Liver (tissue), 10 donors: ENCODE results near the gene LINS1. TPM values are rescaled to one million over a fixed set of nuclear protein-coding genes. Genes with fewer than 3 reads are reported as not detected.

ENCODE experiments used
- DNase-seq: peaks from one replicate; pipeline ENCODE4 v3.0.0-alpha.2; 2017; ENCODE audit warnings: low spot score
- H3K27ac ChIP-seq, 2 donors: one replicate each; pipeline ENCODE4 v1.7.0; 2013; ENCODE audit warnings: inconsistent platforms in 2 of 2, low read length in 2 of 2, control low read depth in 1 of 2, low read depth in 1 of 2, mild to moderate bottlenecking in 1 of 2
- H3K27me3 ChIP-seq, 4 donors: one replicate each; pipeline versions ENCODE4 v1.6.1 to v1.7.0; 2013; ENCODE audit warnings: low read length in 3 of 4, inconsistent platforms in 1 of 4, mild to moderate bottlenecking in 1 of 4, moderate library complexity in 1 of 4; ENCODE audit not compliant: control insufficient read depth in 4 of 4, insufficient read depth in 4 of 4
- H3K36me3 ChIP-seq, 4 donors: one replicate each; pipeline versions ENCODE4 v1.6.1 to v1.7.0; 2013; ENCODE audit warnings: low read length in 3 of 4, mild to moderate bottlenecking in 3 of 4, low read depth in 1 of 4, moderate library complexity in 1 of 4; ENCODE audit not compliant: control insufficient read depth in 4 of 4, insufficient read depth in 3 of 4
- H3K4me1 ChIP-seq, 4 donors: one replicate each; pipeline versions ENCODE4 v1.6.1 to v1.7.0; 2013; ENCODE audit warnings: low read length in 3 of 4, mild to moderate bottlenecking in 3 of 4, moderate library complexity in 1 of 4; ENCODE audit not compliant: control insufficient read depth in 4 of 4, insufficient read depth in 4 of 4
- H3K4me3 ChIP-seq, 3 donors: one replicate each; pipeline versions ENCODE4 v1.6.1 to v1.7.0; 2013; ENCODE audit warnings: low read length in 3 of 3, control low read depth in 1 of 3, low read depth in 1 of 3, mild to moderate bottlenecking in 1 of 3
- H3K9ac ChIP-seq, 2 donors: one replicate each; pipeline ENCODE4 v1.7.0; 2013; ENCODE audit warnings: low read length in 2 of 2, mild to moderate bottlenecking in 2 of 2, moderate library complexity in 2 of 2, control low read depth in 1 of 2, low read depth in 1 of 2
- H3K9me3 ChIP-seq, 4 donors: one replicate each; pipeline versions ENCODE4 v1.6.1 to v1.7.0; 2013; ENCODE audit warnings: low read length in 3 of 4; ENCODE audit not compliant: control insufficient read depth in 4 of 4
- EGR1 ChIP-seq, 2 donors: IDR thresholded peaks; 2 replicates each; pipeline ENCODE4 v1.6.1; 2016 to 2018; ENCODE audit warnings: antibody characterized with exemption in 2 of 2, low read depth in 2 of 2
- GABPA ChIP-seq, 2 donors: IDR thresholded peaks in 1 of 2; conservative IDR thresholded peaks in 1 of 2; 2 replicates each; pipeline ENCODE4 v1.6.1; 2016; ENCODE audit warnings: antibody characterized with exemption in 2 of 2, mild to moderate bottlenecking in 1 of 2, moderate library complexity in 1 of 2
- HNF4A ChIP-seq, 2 donors: conservative IDR thresholded peaks; 2 replicates each; pipeline ENCODE4 v1.6.1; 2016; ENCODE audit warnings: antibody characterized with exemption in 2 of 2, mild to moderate bottlenecking in 2 of 2
- HNF4G ChIP-seq: IDR thresholded peaks from 2 replicates; pipeline ENCODE4 v1.6.1; 2016; ENCODE audit warnings: antibody characterized with exemption
- JUND ChIP-seq, 2 donors: IDR thresholded peaks; 2 replicates each; pipeline ENCODE4 v1.6.1; 2016; ENCODE audit warnings: antibody characterized with exemption in 2 of 2
- NR2F2 ChIP-seq: IDR thresholded peaks from 2 replicates; pipeline ENCODE4 v1.6.1; 2016; ENCODE audit warnings: antibody characterized with exemption
- TAF1 ChIP-seq: conservative IDR thresholded peaks from 2 replicates; pipeline ENCODE4 v1.6.1; 2016; ENCODE audit warnings: antibody characterized with exemption, mild to moderate bottlenecking
- YY1 ChIP-seq: IDR thresholded peaks from 2 replicates; pipeline ENCODE4 v1.6.1; 2016; ENCODE audit warnings: antibody characterized with exemption, mild to moderate bottlenecking
- WGBS: extraction: QIAGEN DNeasy Blood & Tissue Kit; methylation state at CpG from one replicate; pipeline ENCODE4 v1.1.7; 2013; 5-methylcytosine and 5-hydroxymethylcytosine counted together
- polyA plus RNA-seq, 2 donors: library from polyadenylated mRNA; stranded (reverse) in 1 of 2; unstranded in 1 of 2; fragments of 200-250 nt in 1 of 2; fragments of >200 nt in 1 of 2; fragmentation: Nextera tagmentation in 1 of 2; extraction: Ambion mirVana in 1 of 2; gene quantifications; one replicate each; pipeline versions ENCODE4 v1.2.1 to v1.2.3, GENCODE V29; 2013 to 2015
- small RNA-seq: library from RNA; depleted of rRNA; stranded (forward); fragments of <200 nt; gene quantifications from one replicate; pipeline ENCODE3, GENCODE V24; 2014
- total RNA-seq, 2 donors: library from RNA; depleted of rRNA; stranded (reverse); fragments of >200 nt; gene quantifications; one replicate each; pipeline ENCODE4 v1.2.3, GENCODE V29; 2014
- TF ChIP-seq, protein P1 (sequence below): fragments of 150-350 bp; IDR thresholded peaks from 2 replicates; pipeline ENCODE4 v1.5.1; 2017; ENCODE audit warnings: improper control_type of control experiment, low read depth, low read length; ENCODE audit not compliant: missing input control
- TF ChIP-seq, protein P2 (sequence below): IDR thresholded peaks from 2 replicates; pipeline ENCODE4 v1.6.1; 2016; ENCODE audit warnings: antibody characterized with exemption
- TF ChIP-seq, protein P3 (sequence below): IDR thresholded peaks from 2 replicates; pipeline ENCODE4 v1.6.1; 2016; ENCODE audit warnings: antibody characterized with exemption
- TF ChIP-seq, protein P4 (sequence below): IDR thresholded peaks from 2 replicates; pipeline ENCODE4 v1.6.1; 2016; ENCODE audit warnings: antibody characterized with exemption
- TF ChIP-seq, protein P5 (sequence below): IDR thresholded peaks from 2 replicates; pipeline ENCODE4 v1.6.1; 2016; ENCODE audit warnings: antibody characterized with exemption, mild to moderate bottlenecking
- donor health status: healthy.
- donor health status: healthy.
- donor health status: healthy.
- donor health status: healthy.
- donor health status: healthy.

LINS1 gene
- total and polyA plus RNA-seq, 4 donors, result 2.9 to 9.1 (median 6.3) TPM

DNA sequence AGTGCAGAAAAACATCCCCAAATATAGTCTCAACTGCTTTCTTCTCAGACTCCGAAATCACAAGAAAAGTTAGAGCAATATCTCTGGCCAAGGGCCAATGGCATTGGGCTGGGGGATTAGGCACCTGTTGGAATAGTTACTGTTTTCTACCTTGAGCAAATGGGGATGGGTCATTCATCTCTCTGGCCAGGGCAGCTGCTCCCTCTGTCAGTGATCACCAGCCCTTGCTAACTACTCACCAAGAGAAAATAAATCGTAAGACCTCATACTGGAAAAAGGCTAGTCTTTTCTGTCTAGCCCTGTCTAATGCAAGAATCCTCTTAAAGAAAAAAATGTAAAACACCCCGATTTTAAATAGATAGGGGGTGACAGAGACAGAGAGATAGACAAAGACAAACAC lies 84.1 kb downstream of the LINS1 start:
- Histone ChIP-seq H3K9me3 (no peaks in the 10 kb centered on the region), H3K27me3 (no peaks in the 10 kb centered on the region), H3K4me1 (peaks cover 10 to 20% (median 14%) of the 10 kb centered on the region in 4 donors), H3K36me3 (no peaks in the 10 kb centered on the region), H3K27ac (peak overlapping the region in 1 of 2 donors; percentile 90), H3K9ac (no peak overlapping the region), H3K4me3 (no peak overlapping the region)
- no peak for DNase-seq
- TF ChIP-seq HNF4G, result no peak
- TF ChIP-seq JUND (IDR thresholded peaks at IDR 0.05), result no peak
- TF ChIP-seq, protein P1, sequence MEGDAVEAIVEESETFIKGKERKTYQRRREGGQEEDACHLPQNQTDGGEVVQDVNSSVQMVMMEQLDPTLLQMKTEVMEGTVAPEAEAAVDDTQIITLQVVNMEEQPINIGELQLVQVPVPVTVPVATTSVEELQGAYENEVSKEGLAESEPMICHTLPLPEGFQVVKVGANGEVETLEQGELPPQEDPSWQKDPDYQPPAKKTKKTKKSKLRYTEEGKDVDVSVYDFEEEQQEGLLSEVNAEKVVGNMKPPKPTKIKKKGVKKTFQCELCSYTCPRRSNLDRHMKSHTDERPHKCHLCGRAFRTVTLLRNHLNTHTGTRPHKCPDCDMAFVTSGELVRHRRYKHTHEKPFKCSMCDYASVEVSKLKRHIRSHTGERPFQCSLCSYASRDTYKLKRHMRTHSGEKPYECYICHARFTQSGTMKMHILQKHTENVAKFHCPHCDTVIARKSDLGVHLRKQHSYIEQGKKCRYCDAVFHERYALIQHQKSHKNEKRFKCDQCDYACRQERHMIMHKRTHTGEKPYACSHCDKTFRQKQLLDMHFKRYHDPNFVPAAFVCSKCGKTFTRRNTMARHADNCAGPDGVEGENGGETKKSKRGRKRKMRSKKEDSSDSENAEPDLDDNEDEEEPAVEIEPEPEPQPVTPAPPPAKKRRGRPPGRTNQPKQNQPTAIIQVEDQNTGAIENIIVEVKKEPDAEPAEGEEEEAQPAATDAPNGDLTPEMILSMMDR, result no peak
- TF ChIP-seq, protein P2, sequence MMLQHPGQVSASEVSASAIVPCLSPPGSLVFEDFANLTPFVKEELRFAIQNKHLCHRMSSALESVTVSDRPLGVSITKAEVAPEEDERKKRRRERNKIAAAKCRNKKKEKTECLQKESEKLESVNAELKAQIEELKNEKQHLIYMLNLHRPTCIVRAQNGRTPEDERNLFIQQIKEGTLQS, result no peak
- TF ChIP-seq, protein P3, sequence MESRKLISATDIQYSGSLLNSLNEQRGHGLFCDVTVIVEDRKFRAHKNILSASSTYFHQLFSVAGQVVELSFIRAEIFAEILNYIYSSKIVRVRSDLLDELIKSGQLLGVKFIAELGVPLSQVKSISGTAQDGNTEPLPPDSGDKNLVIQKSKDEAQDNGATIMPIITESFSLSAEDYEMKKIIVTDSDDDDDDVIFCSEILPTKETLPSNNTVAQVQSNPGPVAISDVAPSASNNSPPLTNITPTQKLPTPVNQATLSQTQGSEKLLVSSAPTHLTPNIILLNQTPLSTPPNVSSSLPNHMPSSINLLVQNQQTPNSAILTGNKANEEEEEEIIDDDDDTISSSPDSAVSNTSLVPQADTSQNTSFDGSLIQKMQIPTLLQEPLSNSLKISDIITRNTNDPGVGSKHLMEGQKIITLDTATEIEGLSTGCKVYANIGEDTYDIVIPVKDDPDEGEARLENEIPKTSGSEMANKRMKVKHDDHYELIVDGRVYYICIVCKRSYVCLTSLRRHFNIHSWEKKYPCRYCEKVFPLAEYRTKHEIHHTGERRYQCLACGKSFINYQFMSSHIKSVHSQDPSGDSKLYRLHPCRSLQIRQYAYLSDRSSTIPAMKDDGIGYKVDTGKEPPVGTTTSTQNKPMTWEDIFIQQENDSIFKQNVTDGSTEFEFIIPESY, result no peak
- TF ChIP-seq, protein P4, sequence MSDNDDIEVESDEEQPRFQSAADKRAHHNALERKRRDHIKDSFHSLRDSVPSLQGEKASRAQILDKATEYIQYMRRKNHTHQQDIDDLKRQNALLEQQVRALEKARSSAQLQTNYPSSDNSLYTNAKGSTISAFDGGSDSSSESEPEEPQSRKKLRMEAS, result no peak
- no peak for TF ChIP-seq HNF4A (conservative IDR thresholded peaks at IDR 0.05)
- no peak for TF ChIP-seq YY1
- TF ChIP-seq TAF1, result no peak
- TF ChIP-seq, protein P5, sequence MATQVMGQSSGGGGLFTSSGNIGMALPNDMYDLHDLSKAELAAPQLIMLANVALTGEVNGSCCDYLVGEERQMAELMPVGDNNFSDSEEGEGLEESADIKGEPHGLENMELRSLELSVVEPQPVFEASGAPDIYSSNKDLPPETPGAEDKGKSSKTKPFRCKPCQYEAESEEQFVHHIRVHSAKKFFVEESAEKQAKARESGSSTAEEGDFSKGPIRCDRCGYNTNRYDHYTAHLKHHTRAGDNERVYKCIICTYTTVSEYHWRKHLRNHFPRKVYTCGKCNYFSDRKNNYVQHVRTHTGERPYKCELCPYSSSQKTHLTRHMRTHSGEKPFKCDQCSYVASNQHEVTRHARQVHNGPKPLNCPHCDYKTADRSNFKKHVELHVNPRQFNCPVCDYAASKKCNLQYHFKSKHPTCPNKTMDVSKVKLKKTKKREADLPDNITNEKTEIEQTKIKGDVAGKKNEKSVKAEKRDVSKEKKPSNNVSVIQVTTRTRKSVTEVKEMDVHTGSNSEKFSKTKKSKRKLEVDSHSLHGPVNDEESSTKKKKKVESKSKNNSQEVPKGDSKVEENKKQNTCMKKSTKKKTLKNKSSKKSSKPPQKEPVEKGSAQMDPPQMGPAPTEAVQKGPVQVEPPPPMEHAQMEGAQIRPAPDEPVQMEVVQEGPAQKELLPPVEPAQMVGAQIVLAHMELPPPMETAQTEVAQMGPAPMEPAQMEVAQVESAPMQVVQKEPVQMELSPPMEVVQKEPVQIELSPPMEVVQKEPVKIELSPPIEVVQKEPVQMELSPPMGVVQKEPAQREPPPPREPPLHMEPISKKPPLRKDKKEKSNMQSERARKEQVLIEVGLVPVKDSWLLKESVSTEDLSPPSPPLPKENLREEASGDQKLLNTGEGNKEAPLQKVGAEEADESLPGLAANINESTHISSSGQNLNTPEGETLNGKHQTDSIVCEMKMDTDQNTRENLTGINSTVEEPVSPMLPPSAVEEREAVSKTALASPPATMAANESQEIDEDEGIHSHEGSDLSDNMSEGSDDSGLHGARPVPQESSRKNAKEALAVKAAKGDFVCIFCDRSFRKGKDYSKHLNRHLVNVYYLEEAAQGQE, result no peak
- TF ChIP-seq NR2F2, result no peak
- TF ChIP-seq GABPA (IDR thresholded peaks at IDR 0.05 in 1 of 2, conservative IDR thresholded peaks at IDR 0.05 in 1 of 2), result no peak
- no peak for TF ChIP-seq EGR1 (IDR thresholded peaks at IDR 0.05; ENCODE audit: low read depth in 2 of 2)
- WGBS, result 57% methylated on average over 3 of the region's 3 CpGs

Small RNA genes within 50 kb of the gene (small RNA-seq; reads per million reads assigned to genes)
- gene RF00019 (not detected), gene RNU6-181P (not detected), gene RNU6-322P (not detected)

Other genes starting within 250 kb of the LINS1 start
- not detected for gene CERS3, start 73.2 kb downstream of the LINS1 start, total RNA-seq
- gene CERS3, start 73.2 kb downstream of the LINS1 start, polyA plus RNA-seq, result not detected
- 10 to 100 TPM in 1 of 2 donors, 1 to 10 TPM in 1; 9.1 to 12.6 TPM for gene ASB7, start 405 bp upstream of the LINS1 start, total RNA-seq
- gene ASB7, start 405 bp upstream of the LINS1 start, polyA plus RNA-seq, result 1 to 10 TPM; 3.7 to 3.8 TPM